Astrocyte of the cerebellum (primary cell): Measurements from ENCODE around the gene VAT1L.

Experiments used
- DNase-seq: peaks from one replicate; pipeline ENCODE4 v3.0.0-alpha.2; 2011; ENCODE audit warnings: low read depth
- H3K4me3 ChIP-seq: 2 replicates; pipeline ENCODE4 v1.5.1; 2011; ENCODE audit warnings: mild to moderate bottlenecking, low read depth, low read length, moderate library complexity
- CTCF ChIP-seq: IDR thresholded peaks from 2 replicates; pipeline ENCODE4 v1.5.1; 2012; ENCODE audit warnings: low read length, low read depth, moderate library complexity, mild to moderate bottlenecking; ENCODE audit errors: missing control alignments
- in situ Hi-C: cut with HindIII; loops from 2 replicates; pipeline ENCODE4 v1.10.0; 2017; ENCODE audit warnings: low sequenced_read_pairs

The VAT1L gene

GRCh38 chr16:77856438-77857160 lies 68.2 kb downstream of the VAT1L start:
- in situ Hi-C loops = no loop called here
- no peak for TF ChIP-seq CTCF
- DNase-seq = no peak
- no peak overlapping the region for H3K4me3 ChIP-seq

- in situ Hi-C loops = no loop called here
- DNase-seq = no peak
- no peak overlapping the region for H3K4me3 ChIP-seq
- TF ChIP-seq CTCF = no peak
Observed at GRCh38 chr16:77858060-77858459, 69.7 kb downstream of the VAT1L start.

GRCh38 chr16:77859493-77860232 lies 71.3 kb downstream of the VAT1L start:
- in situ Hi-C loops = no loop called here
- no peak for DNase-seq
- no peak for TF ChIP-seq CTCF
- H3K4me3 ChIP-seq = no peak overlapping the region

GRCh38 chr16:77860953-77861352 lies 72.6 kb downstream of the VAT1L start:
- in situ Hi-C loops = no loop called here
- DNase-seq = no peak
- no peak overlapping the region for H3K4me3 ChIP-seq
- TF ChIP-seq CTCF = no peak

- in situ Hi-C loops = no loop called here
- no peak for DNase-seq
- H3K4me3 ChIP-seq = no peak overlapping the region
- TF ChIP-seq CTCF = no peak
Observed at GRCh38 chr16:77863250-77863649, 74.9 kb downstream of the VAT1L start.

GRCh38 chr16:77866752-77867151 lies 78.4 kb downstream of the VAT1L start:
- in situ Hi-C loops = no loop called here

More at GRCh38 chr16:77866752-77867151, 78.4 kb downstream of the VAT1L start:
- DNase-seq = no peak
- TF ChIP-seq CTCF = no peak
- H3K4me3 ChIP-seq = no peak overlapping the region
